Heart right ventricle (tissue), 16 donors: ENCODE results near the gene ZNF469. TPM values are rescaled to one million over a fixed set of nuclear protein-coding genes. Genes with fewer than 3 reads are reported as not detected.
A peak's percentile ranks its signal among the peaks of the same experiment; 100 is the strongest.

Experiments
- ATAC-seq, 8 donors: fragments of 200-7000 bp; cut with Tn5 transposase; one replicate each; pipeline ENCODE4 v1.9.1; 2020; ENCODE audit warnings: mild to moderate bottlenecking in 8 of 8, moderate library complexity in 8 of 8, moderate number of reproducible peaks in 1 of 8
- DNase-seq, 2 donors: peaks; one replicate each; pipeline ENCODE4 v3.0.0-alpha.2; 2020
- H3K27ac ChIP-seq, 10 donors: fragments of 200-600 bp; sonication (generic) in 2 of 10; one replicate each; pipeline versions ENCODE4 v1.5.0 to v1.8.0; 2020 to 2022; ENCODE audit warnings: mild to moderate bottlenecking in 3 of 10
- H3K27me3 ChIP-seq, 7 donors: fragments of 200-600 bp; one replicate each; pipeline ENCODE4 v1.8.0; 2021 to 2022; ENCODE audit warnings: mild to moderate bottlenecking in 2 of 7
- H3K36me3 ChIP-seq, 9 donors: fragments of 200-600 bp; sonication (generic) in 1 of 9; one replicate each; pipeline versions ENCODE4 v1.5.0 to v1.8.0; 2020 to 2022; ENCODE audit warnings: mild to moderate bottlenecking in 2 of 9
- H3K4me1 ChIP-seq, 9 donors: fragments of 200-600 bp; sonication (generic) in 1 of 9; one replicate each; pipeline versions ENCODE4 v1.5.0 to v1.8.0; 2020 to 2022; ENCODE audit warnings: mild to moderate bottlenecking in 4 of 9
- H3K4me3 ChIP-seq, 10 donors: fragments of 200-600 bp; sonication (generic) in 2 of 10; one replicate each; pipeline versions ENCODE4 v1.5.0 to v1.8.0; 2020 to 2022; ENCODE audit warnings: mild to moderate bottlenecking in 7 of 10, moderate library complexity in 2 of 10
- H3K9me3 ChIP-seq, 11 donors: fragments of 200-600 bp in 10 of 11; sonication (generic) in 2 of 11; one replicate each; pipeline versions ENCODE4 v1.5.0 to v1.8.0; 2013 to 2022; ENCODE audit warnings: mild to moderate bottlenecking in 2 of 11, control low read depth in 1 of 11, moderate library complexity in 1 of 11
- WGBS, 2 donors: extraction: QIAGEN DNeasy Blood & Tissue Kit; methylation state at CpG; one replicate each; pipeline ENCODE4 v1.1.7; 2013; ENCODE audit warnings: inconsistent platforms in 1 of 2; 5-methylcytosine and 5-hydroxymethylcytosine counted together
- intact Hi-C, 10 donors: fragments of 100-400 bp; cut with DNase I; formaldehyde crosslinking; loops; one replicate each; pipeline versions ENCODE4 v1.11.1 to v1.14.2; 2022
- polyA plus RNA-seq, 2 donors: library from polyadenylated mRNA; stranded (reverse); fragments of 200-250 nt; gene quantifications; one replicate each; pipeline ENCODE4 v1.2.3, GENCODE V29; 2013
- total RNA-seq, 10 donors: library from RNA; stranded (reverse); fragmentation: NEBNext Ultra II Directional in 3 of 10; extraction: Animal tissue kit (Norgen Biotek cat#: 25700) in 3 of 10; gene quantifications; one replicate each; pipeline versions ENCODE4 v1.2.1 to v1.2.4, GENCODE V29; 2021 to 2023
- TF ChIP-seq, protein P1 (sequence below), 9 donors: fragments of 200-600 bp; sonication (generic) in 2 of 9; IDR thresholded peaks; one replicate each; pipeline versions ENCODE4 v1.5.0 to v1.8.0; 2021 to 2022; ENCODE audit warnings: antibody characterized with exemption in 9 of 9, mild to moderate bottlenecking in 5 of 9, moderate library complexity in 1 of 9
- donor health status: Arrhythmogenic right ventricular cardiomyopathy.
- donor health status: ischemic (EF 13 %, LVEDD 7.1; RV severe dilation, severe dysfunction).
- donor health status: healthy with polysubstance abuse.
- donor health status: DM: no; HTN: yes; CAD: no.
- donor health status: DM: no; HTN: no; CAD: no.
- donor health status: ischemic (EF 25% LVEDD 6.9; RV normal size, moderate dysfunction).
- donor health status: ischemic (EF 25% LVEDD 5.7; RV mildly dilated, moderate dysfunction).
- donor health status: healthy.
- donor health status: DM: yes; HTN: yes; CAD: no.
- donor health status: Ischemic cardiomyopathy.
- donor health status: ischemic (EF 35%, LVEDD 5.7; RV mildly dilated, moderate dysfunction).
- donor health status: nonischemic (EF 11% LVEDD 7.7; RV severe dilation, severe dysfunction).
- donor health status: DM: yes; HTN: yes; CAD: no.
- donor health status: PGD.
- donor health status: ischemic (EF 29% LVEDD 5.4; RV normal size, mild dysfunction).
- donor health status: nonischemic (EF 23%, LVEDD 6.1; RV moderate dilation, normal function).

The ZNF469 gene
- total and polyA plus RNA-seq, 12 donors, result 0.23 to 1.7 (median 1.00) TPM

DNA sequence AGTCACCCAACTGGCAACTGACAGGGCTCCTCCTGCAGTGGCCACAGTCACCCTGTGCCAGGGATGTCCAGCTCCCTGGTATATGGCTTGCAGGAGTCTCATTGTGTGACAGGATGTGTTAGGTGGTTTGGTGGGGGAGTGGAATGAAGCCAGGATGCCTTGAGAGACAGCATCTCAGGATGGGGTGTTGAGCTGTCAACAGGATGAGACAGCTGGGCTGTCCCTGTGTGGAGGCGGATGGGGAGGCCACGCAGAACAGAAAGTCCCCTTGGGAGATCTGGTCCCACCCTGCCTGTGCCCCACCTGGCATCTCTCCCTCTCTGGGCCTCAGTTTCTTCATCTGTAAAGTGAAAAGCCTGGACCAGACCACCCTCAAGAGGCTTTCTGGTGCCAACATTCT, 9.5 kb upstream of the ZNF469 start:
- Histone ChIP-seq H3K9me3 (no peaks in the 10 kb centered on the region), H3K36me3 (no peaks in the 10 kb centered on the region), H3K4me1 (no peaks in the 10 kb centered on the region), H3K4me3 (no peak overlapping the region), H3K27ac (no peak overlapping the region), H3K27me3 (no peaks in the 10 kb centered on the region)
- no peak for DNase-seq
- 76 to 80% methylated on average over 2 of the region's 2 CpGs for WGBS, 2 donors
- intact Hi-C loops, result no loop called here
- TF ChIP-seq, protein P1, sequence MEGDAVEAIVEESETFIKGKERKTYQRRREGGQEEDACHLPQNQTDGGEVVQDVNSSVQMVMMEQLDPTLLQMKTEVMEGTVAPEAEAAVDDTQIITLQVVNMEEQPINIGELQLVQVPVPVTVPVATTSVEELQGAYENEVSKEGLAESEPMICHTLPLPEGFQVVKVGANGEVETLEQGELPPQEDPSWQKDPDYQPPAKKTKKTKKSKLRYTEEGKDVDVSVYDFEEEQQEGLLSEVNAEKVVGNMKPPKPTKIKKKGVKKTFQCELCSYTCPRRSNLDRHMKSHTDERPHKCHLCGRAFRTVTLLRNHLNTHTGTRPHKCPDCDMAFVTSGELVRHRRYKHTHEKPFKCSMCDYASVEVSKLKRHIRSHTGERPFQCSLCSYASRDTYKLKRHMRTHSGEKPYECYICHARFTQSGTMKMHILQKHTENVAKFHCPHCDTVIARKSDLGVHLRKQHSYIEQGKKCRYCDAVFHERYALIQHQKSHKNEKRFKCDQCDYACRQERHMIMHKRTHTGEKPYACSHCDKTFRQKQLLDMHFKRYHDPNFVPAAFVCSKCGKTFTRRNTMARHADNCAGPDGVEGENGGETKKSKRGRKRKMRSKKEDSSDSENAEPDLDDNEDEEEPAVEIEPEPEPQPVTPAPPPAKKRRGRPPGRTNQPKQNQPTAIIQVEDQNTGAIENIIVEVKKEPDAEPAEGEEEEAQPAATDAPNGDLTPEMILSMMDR (IDR thresholded peaks at IDR 0.05), result no peak
- ATAC-seq, result no peak

GRCh38 chr16:88373927-88374492, 8.7 kb upstream of the ZNF469 start:
- 77 to 86% methylated on average over 5 of the region's 5 CpGs for WGBS, 2 donors
- no peaks in the 10 kb centered on the region for H3K4me1 ChIP-seq

GRCh38 chr16:88374736-88375135, 8.0 kb upstream of the ZNF469 start:
- H3K27ac ChIP-seq, result no peak overlapping the region
- TF ChIP-seq, protein P1 (IDR thresholded peaks at IDR 0.05), result no peak
- WGBS, 2 donors, result 93 to 94% methylated on average over 22 of the region's 22 CpGs
- H3K36me3 ChIP-seq, result no peaks in the 10 kb centered on the region
- ATAC-seq (no peak), DNase-seq (no peak)
- no peaks in the 10 kb centered on the region for H3K9me3 ChIP-seq
- H3K27me3 ChIP-seq, result peaks cover 0 to 5% (median 0%) of the 10 kb centered on the region in 7 donors
- intact Hi-C loops, result no loop called here
- H3K4me1 ChIP-seq, result no peaks in the 10 kb centered on the region
- no peak overlapping the region for H3K4me3 ChIP-seq

More at GRCh38 chr16:88373927-88374492, 8.7 kb upstream of the ZNF469 start:
- no peak for DNase-seq
- H3K9me3 ChIP-seq, result no peaks in the 10 kb centered on the region
- ATAC-seq, result no peak
- H3K36me3 ChIP-seq, result no peaks in the 10 kb centered on the region
- no peak overlapping the region for H3K4me3 ChIP-seq
- no peak overlapping the region for H3K27ac ChIP-seq
- TF ChIP-seq, protein P1 (IDR thresholded peaks at IDR 0.05), result no peak
- peaks cover 0 to 1% (median 0%) of the 10 kb centered on the region in 7 donors for H3K27me3 ChIP-seq
- intact Hi-C loops, result no loop called here

DNA sequence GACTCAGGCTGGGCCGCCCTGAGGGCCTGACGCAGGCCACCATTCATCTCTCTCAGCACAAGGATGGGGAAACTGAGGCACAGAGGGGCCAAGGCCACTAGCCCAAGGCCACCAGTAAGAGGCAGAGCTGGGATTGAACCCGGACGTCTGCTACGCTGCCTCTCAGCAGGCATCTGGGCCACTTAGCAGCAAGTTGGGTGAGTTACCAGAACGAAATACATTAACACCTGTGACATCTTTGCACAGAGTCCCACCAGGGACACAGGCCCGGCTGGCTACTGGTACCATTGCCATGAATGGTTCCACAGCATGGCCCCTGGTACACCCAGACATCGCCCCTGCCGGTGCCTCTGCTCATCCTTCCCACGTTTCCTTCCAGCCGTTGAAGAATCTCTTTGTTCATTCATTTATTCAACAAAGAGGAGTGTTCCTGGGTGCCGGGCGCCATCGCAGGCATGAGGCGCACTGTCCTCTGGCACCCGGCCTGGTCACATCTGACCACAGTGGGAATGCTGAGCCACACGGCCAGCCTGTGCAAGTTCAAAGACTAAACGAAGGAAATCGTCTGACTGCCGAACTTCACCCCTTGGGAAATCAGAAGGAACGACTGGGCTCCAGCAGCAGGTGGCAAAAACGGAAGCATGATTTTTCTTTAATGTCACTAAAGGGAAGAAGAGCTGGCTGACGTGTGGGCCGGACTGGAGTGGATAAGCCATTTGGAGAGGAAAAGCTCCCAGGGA, 7.4 kb upstream of the ZNF469 start:
- WGBS, 2 donors, result 75 to 82% methylated on average over 24 of the region's 24 CpGs
- intact Hi-C loops, result no loop called here

More for the DNA sequence above, 7.4 kb upstream of the ZNF469 start:
- DNase-seq (no peak), ATAC-seq (peak in 1 of 8 donors; percentile 19)
- Histone ChIP-seq H3K27ac (peak overlapping the region in 1 of 10 donors; percentile 31), H3K9me3 (no peaks in the 10 kb centered on the region), H3K36me3 (no peaks in the 10 kb centered on the region), H3K4me3 (no peak overlapping the region), H3K27me3 (peaks cover 0 to 5% (median 0%) of the 10 kb centered on the region in 7 donors), H3K4me1 (no peaks in the 10 kb centered on the region)
- TF ChIP-seq, protein P1 (IDR thresholded peaks at IDR 0.05), result no peak
